ENCODE results near the gene FBXL20.

GRCh38 chr17:39231091-39231561 lies 170.3 kb downstream of the FBXL20 start:
- TF ChIP-seq CTCF (conservative IDR thresholded peaks at IDR 0.05; ENCODE audit: low read depth, low read length) (no peak), EZH2 (IDR thresholded peaks at IDR 0.05; ENCODE audit: borderline replicate concordance, low read depth, low read length, poor library complexity, severe bottlenecking) (no peak)

All from A673 (cell line).